Mucosa of rectum (tissue), 2 donors: ENCODE measurements around the gene EGFLAM.

Experiments
- H3K27ac ChIP-seq, 2 donors: one replicate each; pipeline ENCODE4 v1.7.0; 2013; ENCODE audit warnings: inconsistent platforms in 2 of 2, low read depth in 2 of 2, low read length in 2 of 2
- H3K27me3 ChIP-seq, 2 donors: one replicate each; pipeline ENCODE4 v1.7.0; 2013; ENCODE audit warnings: low read length in 2 of 2; ENCODE audit not compliant: control insufficient read depth in 2 of 2, insufficient read depth in 2 of 2
- H3K36me3 ChIP-seq, 2 donors: one replicate each; pipeline ENCODE4 v1.7.0; 2013; ENCODE audit warnings: low read length in 2 of 2; ENCODE audit not compliant: control insufficient read depth in 2 of 2, insufficient read depth in 2 of 2
- H3K4me1 ChIP-seq, 2 donors: one replicate each; pipeline ENCODE4 v1.7.0; 2013; ENCODE audit warnings: low read length in 2 of 2, mild to moderate bottlenecking in 1 of 2; ENCODE audit not compliant: control insufficient read depth in 2 of 2, insufficient read depth in 2 of 2
- H3K4me3 ChIP-seq, 2 donors: one replicate each; pipeline ENCODE4 v1.7.0; 2013; ENCODE audit warnings: low read length in 2 of 2
- H3K9ac ChIP-seq, 2 donors: one replicate each; pipeline ENCODE4 v1.7.0; 2013; ENCODE audit warnings: low read length in 2 of 2, low read depth in 1 of 2, mild to moderate bottlenecking in 1 of 2
- H3K9me3 ChIP-seq, 2 donors: one replicate each; pipeline ENCODE4 v1.7.0; 2013; ENCODE audit warnings: low read length in 2 of 2; ENCODE audit not compliant: control insufficient read depth in 2 of 2
- donor health status: healthy.
- donor health status: Normal muscosa, but diverticular disease.

Gene EGFLAM

DNA sequence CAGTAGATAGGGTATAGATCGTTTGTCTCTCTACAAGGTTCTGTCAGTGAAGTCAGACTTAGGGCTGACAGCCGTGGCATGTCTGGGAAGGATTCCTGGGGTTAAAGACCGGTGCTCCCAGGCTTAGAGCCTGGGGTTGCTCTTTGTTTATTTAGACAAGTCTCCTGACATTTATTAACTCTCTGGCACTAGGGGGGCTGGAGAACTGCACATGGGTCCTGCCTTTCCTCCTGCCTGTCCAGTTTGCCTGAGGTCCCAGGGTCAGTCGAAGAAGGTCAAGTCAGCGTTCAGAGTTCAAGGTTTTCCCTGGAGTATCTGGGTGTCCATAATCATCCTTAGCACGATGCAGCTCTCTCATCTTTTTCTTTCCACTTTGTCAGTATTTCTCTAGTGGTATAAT is 5.6 kb downstream of the EGFLAM start:
- Histone ChIP-seq H3K4me1 (no peaks in the 10 kb centered on the region), H3K9ac (no peak overlapping the region), H3K27ac (no peak overlapping the region), H3K9me3 (no peaks in the 10 kb centered on the region), H3K27me3 (peaks cover 3 to 4% of the 10 kb centered on the region in 2 donors), H3K36me3 (no peaks in the 10 kb centered on the region), H3K4me3 (no peak overlapping the region)

DNA sequence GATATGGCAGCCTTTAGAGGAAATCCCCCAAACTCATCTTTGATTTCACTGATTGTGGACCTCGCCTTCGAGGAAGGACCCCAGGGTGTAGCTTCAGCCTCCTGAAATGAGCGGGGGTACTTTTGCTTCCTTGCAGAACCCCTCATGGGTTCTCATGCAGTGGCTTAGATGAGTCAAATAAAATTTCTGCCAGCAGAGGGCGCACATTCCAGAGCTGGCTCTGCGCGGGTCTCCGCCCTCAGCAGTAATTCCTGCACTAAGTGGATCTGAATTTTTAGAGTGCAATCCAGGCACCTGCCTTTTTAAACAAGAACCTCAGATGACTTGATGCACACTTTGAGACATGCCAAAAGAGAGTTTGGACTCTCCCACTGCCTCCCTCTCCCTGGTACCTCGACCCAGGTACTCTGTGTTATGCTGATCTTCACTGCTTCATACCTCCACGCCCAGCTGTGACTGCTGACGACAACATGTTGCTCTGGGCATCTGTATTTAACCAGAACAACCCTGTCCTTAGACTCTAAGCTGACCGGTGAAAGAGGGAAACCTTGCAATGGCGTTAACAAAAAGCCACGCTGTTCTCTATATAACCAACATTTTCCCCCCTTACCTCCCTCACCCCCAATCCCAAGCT is 7.3 kb downstream of the EGFLAM start:
- Histone ChIP-seq H3K4me1 (no peaks in the 10 kb centered on the region), H3K9me3 (no peaks in the 10 kb centered on the region), H3K9ac (no peak overlapping the region), H3K4me3 (no peak overlapping the region), H3K27me3 (no peaks in the 10 kb centered on the region), H3K36me3 (no peaks in the 10 kb centered on the region), H3K27ac (no peak overlapping the region)

DNA sequence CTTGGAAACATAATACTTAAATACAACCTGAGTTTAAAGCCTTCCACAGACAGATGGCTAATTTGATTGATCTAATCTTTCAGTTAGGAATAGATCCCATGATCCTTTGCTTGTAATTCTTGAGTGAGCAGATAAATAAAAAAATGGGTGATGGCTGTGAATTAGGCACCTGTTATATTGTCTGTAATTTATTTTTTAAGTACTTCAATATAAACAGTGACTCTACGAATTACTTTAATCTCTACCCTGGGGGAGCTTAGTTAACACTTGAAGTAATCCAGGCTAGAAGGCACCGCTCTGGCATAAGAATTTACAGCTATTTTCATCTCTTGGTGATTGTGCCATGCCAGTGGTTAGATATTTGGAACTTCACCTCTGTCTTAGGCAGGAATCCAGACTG is 9.0 kb downstream of the EGFLAM start:
- no peak overlapping the region for H3K4me3 ChIP-seq
- H3K27me3 ChIP-seq: no peaks in the 10 kb centered on the region
- no peaks in the 10 kb centered on the region for H3K36me3 ChIP-seq
- no peaks in the 10 kb centered on the region for H3K4me1 ChIP-seq
- no peaks in the 10 kb centered on the region for H3K9me3 ChIP-seq
- no peak overlapping the region for H3K27ac ChIP-seq
- H3K9ac ChIP-seq: no peak overlapping the region

DNA sequence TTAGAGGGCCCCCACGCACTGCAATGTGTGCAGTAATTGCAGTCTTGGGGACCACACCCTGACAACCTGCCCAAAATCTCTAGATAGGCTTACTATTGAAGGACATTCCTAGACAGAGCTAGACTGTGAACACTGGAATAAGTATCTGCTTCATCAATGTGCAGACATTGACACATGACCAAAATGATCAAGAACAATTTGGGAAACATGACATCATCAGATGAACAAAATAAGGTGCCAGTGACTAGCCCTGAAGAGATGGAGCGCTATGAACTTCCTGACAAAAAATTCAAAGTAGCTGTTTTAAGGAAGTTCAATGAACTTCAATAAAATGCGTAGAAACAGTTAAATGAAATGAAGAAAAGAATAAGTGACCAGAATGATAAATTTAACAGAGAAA is 15.3 kb downstream of the EGFLAM start:
- no peak overlapping the region for H3K9ac ChIP-seq
- H3K4me3 ChIP-seq: no peak overlapping the region
- no peaks in the 10 kb centered on the region for H3K27me3 ChIP-seq
- H3K27ac ChIP-seq: no peak overlapping the region
- H3K36me3 ChIP-seq: no peaks in the 10 kb centered on the region
- H3K4me1 ChIP-seq: no peaks in the 10 kb centered on the region
- H3K9me3 ChIP-seq: peaks cover 0 to 6% of the 10 kb centered on the region in 2 donors

DNA sequence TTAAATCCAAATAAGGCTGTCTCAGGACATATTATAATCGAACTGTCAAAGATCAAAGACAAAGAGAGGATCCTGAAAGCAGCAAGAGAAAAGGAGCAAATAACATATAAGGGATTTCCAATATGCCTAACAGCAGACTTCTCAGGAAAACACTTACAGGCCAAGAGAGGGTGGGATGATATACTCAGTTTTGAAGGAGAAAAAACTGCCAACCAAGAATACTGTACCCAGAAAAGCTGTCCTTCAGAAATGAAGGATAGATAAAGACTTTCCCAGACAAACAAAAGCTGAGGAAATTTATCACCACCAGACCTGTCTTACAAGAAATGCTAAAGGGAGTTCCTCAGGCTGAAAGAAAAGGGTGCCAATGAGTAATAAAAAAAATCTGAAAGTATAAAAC is 16.0 kb downstream of the EGFLAM start:
- no peaks in the 10 kb centered on the region for H3K36me3 ChIP-seq
- H3K4me3 ChIP-seq: no peak overlapping the region
- no peak overlapping the region for H3K9ac ChIP-seq
- no peaks in the 10 kb centered on the region for H3K4me1 ChIP-seq
- peaks cover 0 to 6% of the 10 kb centered on the region in 2 donors for H3K9me3 ChIP-seq
- no peaks in the 10 kb centered on the region for H3K27me3 ChIP-seq
- H3K27ac ChIP-seq: no peak overlapping the region

DNA sequence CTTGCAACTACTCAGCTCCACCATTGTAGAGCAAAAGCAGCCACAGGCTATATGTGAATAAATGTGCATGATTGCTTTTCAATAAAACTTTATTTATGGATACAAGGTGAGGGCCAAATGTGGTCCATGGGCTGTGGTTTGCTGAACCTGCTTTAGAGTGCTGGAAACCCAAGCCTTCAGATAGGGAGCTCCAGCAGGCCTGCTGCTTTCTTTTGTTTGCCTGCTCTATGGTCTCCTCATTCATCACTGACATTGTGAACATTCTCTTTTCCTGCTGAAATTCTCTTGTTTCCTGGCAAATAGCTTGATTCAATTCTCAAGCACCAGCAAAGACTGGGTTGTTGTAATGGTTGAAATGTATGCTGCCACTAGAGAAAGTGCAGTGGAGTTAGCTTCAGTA is 26.0 kb downstream of the EGFLAM start:
- no peaks in the 10 kb centered on the region for H3K27me3 ChIP-seq
- H3K36me3 ChIP-seq: no peaks in the 10 kb centered on the region
- no peaks in the 10 kb centered on the region for H3K4me1 ChIP-seq
- no peak overlapping the region for H3K27ac ChIP-seq
- no peak overlapping the region for H3K9ac ChIP-seq
- no peak overlapping the region for H3K4me3 ChIP-seq
- no peaks in the 10 kb centered on the region for H3K9me3 ChIP-seq

DNA sequence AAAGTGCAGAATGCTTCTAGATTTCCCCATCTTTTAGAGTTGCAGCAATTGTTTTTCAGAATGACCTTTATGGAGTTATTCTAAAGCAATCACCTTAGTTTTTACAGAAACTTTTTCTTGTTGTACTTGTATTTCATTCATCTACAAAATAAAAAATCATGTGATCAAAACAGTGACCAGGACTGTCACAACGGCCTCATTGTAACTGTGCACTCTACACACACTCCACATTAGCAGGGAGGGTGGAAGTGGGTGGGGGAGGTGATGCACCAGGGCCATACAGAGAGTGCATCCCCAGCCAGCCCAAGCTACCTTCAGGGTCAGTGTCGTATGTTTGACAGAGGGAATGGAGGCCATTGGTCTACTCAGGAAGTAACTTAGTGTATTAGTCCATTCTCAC is 26.9 kb downstream of the EGFLAM start:
- Histone ChIP-seq H3K27ac (no peak overlapping the region), H3K27me3 (no peaks in the 10 kb centered on the region), H3K9ac (no peak overlapping the region), H3K36me3 (no peaks in the 10 kb centered on the region), H3K4me1 (no peaks in the 10 kb centered on the region), H3K9me3 (no peaks in the 10 kb centered on the region), H3K4me3 (no peak overlapping the region)

DNA sequence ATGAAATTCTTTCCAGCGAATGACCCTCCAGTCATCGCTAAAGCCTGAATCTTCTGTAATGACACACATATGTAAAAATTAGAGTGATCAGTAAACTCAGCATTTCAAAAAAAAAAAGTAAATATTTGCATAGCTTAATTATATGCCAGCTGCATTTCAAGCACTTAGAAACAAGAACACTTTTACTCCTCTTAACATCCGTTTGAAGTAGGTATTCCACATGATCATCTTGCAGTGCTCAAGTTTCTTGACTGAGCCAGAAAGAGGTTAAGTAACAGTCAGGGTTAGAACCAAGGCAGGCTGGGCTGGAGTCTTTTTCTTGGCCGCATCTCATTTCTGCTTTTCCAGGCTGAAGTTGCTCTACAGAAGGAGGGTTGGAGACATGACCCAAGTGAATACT is 27.6 kb downstream of the EGFLAM start:
- H3K9ac ChIP-seq: no peak overlapping the region
- no peaks in the 10 kb centered on the region for H3K4me1 ChIP-seq
- no peaks in the 10 kb centered on the region for H3K36me3 ChIP-seq
- H3K27ac ChIP-seq: no peak overlapping the region
- H3K9me3 ChIP-seq: no peaks in the 10 kb centered on the region
- H3K4me3 ChIP-seq: no peak overlapping the region
- H3K27me3 ChIP-seq: no peaks in the 10 kb centered on the region

DNA sequence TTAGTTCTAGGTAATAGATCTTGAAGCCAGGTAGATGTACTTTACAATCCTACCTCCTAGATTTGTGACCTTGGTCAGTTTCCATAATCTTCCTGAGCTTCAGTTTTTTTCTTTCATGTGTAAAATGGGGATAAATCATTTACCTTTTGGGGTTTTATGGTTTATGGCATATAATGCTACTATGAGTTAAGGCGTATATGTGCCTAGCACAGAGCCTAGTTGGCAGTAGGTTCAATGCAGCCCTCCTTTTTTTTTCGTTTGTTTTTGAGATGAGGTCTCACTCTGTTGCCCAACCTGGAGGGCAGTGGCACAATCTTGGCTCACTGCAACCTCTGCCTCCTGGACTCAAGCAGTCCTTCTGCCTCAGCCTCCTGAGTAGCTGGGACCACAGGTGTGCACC is 28.8 kb downstream of the EGFLAM start:
- Histone ChIP-seq H3K9ac (no peak overlapping the region), H3K4me3 (no peak overlapping the region), H3K27me3 (no peaks in the 10 kb centered on the region), H3K9me3 (no peaks in the 10 kb centered on the region), H3K36me3 (no peaks in the 10 kb centered on the region), H3K27ac (no peak overlapping the region), H3K4me1 (no peaks in the 10 kb centered on the region)

DNA sequence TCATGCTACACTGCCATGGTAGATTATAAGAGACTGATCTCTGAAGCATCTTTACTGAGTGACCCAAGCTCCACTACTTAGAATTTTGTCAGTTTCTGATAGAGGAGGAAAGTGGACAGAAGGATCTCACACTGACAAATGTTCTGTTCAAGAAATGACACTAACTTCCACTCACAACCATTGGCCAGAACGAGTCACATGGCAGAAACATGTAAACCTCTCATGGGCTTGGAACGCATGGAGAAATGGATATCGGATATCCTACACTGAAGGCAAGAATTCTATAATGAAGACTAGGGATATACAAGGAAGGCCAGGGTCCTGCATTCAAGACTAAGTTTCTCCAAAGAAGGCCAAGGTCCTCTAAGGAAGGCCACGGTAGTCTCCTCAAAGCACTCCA is 31.1 kb downstream of the EGFLAM start:
- Histone ChIP-seq H3K9me3 (no peaks in the 10 kb centered on the region), H3K4me1 (no peaks in the 10 kb centered on the region), H3K27me3 (no peaks in the 10 kb centered on the region), H3K27ac (no peak overlapping the region), H3K9ac (no peak overlapping the region), H3K36me3 (no peaks in the 10 kb centered on the region), H3K4me3 (no peak overlapping the region)
